GM10847 (cell line): ENCODE results near the gene TLCD1.

ENCODE experiments used
- POLR2A ChIP-seq: IDR thresholded peaks from 2 replicates; pipeline ENCODE4 v1.6.1; 2011; ENCODE audit not compliant: insufficient read length; ENCODE audit errors: extremely low read depth

The TLCD1 gene

DNA sequence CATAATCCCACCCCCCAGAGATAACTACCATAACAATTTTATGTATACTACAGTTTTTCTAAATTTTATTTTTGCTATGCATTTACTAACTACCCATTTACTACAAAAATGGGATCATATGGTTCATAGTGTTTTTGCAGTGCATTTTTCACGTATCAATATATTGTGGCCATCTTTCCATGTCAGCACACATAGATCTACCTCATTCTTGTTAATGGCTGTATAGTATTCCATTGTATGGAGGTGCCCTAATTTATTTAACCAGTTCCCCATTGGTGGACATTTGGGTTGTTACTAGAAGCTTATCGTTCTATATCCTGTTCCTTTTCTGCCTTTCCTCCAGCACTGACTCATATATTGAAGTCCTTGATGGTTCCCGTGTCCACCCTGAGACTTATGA is 37.0 kb downstream of the TLCD1 start:
- no peak for TF ChIP-seq POLR2A

DNA sequence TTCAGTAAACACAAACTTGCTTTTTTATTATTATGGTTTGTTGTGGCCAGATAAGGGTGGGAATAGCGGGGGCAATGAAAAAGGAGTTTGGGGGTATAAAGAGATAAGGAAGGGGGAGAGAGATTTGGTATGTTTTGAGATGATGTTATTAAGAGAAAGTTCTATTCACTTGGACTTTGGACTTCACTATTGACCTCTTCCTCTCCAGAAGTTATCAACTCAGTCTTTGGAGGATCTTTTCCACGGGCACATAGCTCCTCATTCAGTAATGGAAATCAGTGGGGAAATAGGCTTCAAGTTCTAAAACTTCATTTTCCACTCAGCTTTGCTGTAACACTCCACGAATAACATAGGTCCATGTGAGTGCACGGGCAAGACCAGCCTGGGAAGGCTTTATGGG is 37.6 kb downstream of the TLCD1 start:
- TF ChIP-seq POLR2A = no peak

- no peak for TF ChIP-seq POLR2A
These were observed 39.7 kb downstream of the TLCD1 start for GRCh38 chr17:28686296-28686695.

GRCh38 chr17:28685366-28685765 is 40.7 kb downstream of the TLCD1 start:
- no peak for TF ChIP-seq POLR2A

- no peak for TF ChIP-seq POLR2A
These were observed 41.1 kb downstream of the TLCD1 start for GRCh38 chr17:28684963-28685362.

GRCh38 chr17:28682655-28683054 is 43.4 kb downstream of the TLCD1 start:
- TF ChIP-seq POLR2A = no peak

DNA sequence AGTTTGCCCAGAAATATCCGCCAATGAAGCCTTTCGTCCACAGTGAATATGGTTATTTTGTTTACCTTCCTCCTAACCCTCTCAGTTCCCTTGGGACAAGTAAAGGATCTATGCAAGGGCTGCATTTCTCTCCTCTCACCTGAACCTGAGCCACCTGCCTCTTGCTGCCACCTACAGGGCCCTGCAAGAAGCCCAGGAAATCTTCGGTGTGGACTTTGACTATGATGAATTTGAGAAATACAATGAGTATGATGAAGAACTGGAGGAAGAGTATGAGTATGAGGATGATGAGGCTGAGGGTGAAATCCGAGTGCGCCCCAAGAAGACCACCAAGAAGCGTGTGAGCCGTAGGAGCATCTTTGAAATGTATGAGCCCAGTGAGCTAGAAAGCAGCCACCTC is 50.1 kb downstream of the TLCD1 start:
- TF ChIP-seq POLR2A = no peak

GRCh38 chr17:28675490-28675889 is 50.5 kb downstream of the TLCD1 start:
- TF ChIP-seq POLR2A = no peak
